Heart right ventricle (tissue), 16 donors: Measurements from ENCODE around the gene PCDHA3. TPM values are rescaled to one million over a fixed set of nuclear protein-coding genes. Genes with fewer than 3 reads are reported as not detected.
"Not testable (repeated sequence)": the region's sequence is repeated elsewhere in the genome, so short reads cannot be mapped to it uniquely, and the experiment has no call there.

Source experiments
- ATAC-seq, 8 donors: fragments of 200-7000 bp; cut with Tn5 transposase; one replicate each; pipeline ENCODE4 v1.9.1; 2020; ENCODE audit warnings: mild to moderate bottlenecking in 8 of 8, moderate library complexity in 8 of 8, moderate number of reproducible peaks in 1 of 8
- DNase-seq, 2 donors: peaks; one replicate each; pipeline ENCODE4 v3.0.0-alpha.2; 2020
- H3K27ac ChIP-seq, 10 donors: fragments of 200-600 bp; sonication (generic) in 2 of 10; one replicate each; pipeline versions ENCODE4 v1.5.0 to v1.8.0; 2020 to 2022; ENCODE audit warnings: mild to moderate bottlenecking in 3 of 10
- H3K27me3 ChIP-seq, 7 donors: fragments of 200-600 bp; one replicate each; pipeline ENCODE4 v1.8.0; 2021 to 2022; ENCODE audit warnings: mild to moderate bottlenecking in 2 of 7
- H3K36me3 ChIP-seq, 9 donors: fragments of 200-600 bp; sonication (generic) in 1 of 9; one replicate each; pipeline versions ENCODE4 v1.5.0 to v1.8.0; 2020 to 2022; ENCODE audit warnings: mild to moderate bottlenecking in 2 of 9
- H3K4me1 ChIP-seq, 9 donors: fragments of 200-600 bp; sonication (generic) in 1 of 9; one replicate each; pipeline versions ENCODE4 v1.5.0 to v1.8.0; 2020 to 2022; ENCODE audit warnings: mild to moderate bottlenecking in 4 of 9
- H3K4me3 ChIP-seq, 10 donors: fragments of 200-600 bp; sonication (generic) in 2 of 10; one replicate each; pipeline versions ENCODE4 v1.5.0 to v1.8.0; 2020 to 2022; ENCODE audit warnings: mild to moderate bottlenecking in 7 of 10, moderate library complexity in 2 of 10
- H3K9me3 ChIP-seq, 11 donors: fragments of 200-600 bp in 10 of 11; sonication (generic) in 2 of 11; one replicate each; pipeline versions ENCODE4 v1.5.0 to v1.8.0; 2013 to 2022; ENCODE audit warnings: mild to moderate bottlenecking in 2 of 11, control low read depth in 1 of 11, moderate library complexity in 1 of 11
- WGBS, 2 donors: extraction: QIAGEN DNeasy Blood & Tissue Kit; methylation state at CpG; one replicate each; pipeline ENCODE4 v1.1.7; 2013; ENCODE audit warnings: inconsistent platforms in 1 of 2; 5-methylcytosine and 5-hydroxymethylcytosine counted together
- intact Hi-C, 10 donors: fragments of 100-400 bp; cut with DNase I; formaldehyde crosslinking; loops; one replicate each; pipeline versions ENCODE4 v1.11.1 to v1.14.2; 2022
- polyA plus RNA-seq, 2 donors: library from polyadenylated mRNA; stranded (reverse); fragments of 200-250 nt; gene quantifications; one replicate each; pipeline ENCODE4 v1.2.3, GENCODE V29; 2013
- total RNA-seq, 10 donors: library from RNA; stranded (reverse); fragmentation: NEBNext Ultra II Directional in 3 of 10; extraction: Animal tissue kit (Norgen Biotek cat#: 25700) in 3 of 10; gene quantifications; one replicate each; pipeline versions ENCODE4 v1.2.1 to v1.2.4, GENCODE V29; 2021 to 2023
- TF ChIP-seq, protein P1 (sequence below), 9 donors: fragments of 200-600 bp; sonication (generic) in 2 of 9; IDR thresholded peaks; one replicate each; pipeline versions ENCODE4 v1.5.0 to v1.8.0; 2021 to 2022; ENCODE audit warnings: antibody characterized with exemption in 9 of 9, mild to moderate bottlenecking in 5 of 9, moderate library complexity in 1 of 9
- donor health status: Arrhythmogenic right ventricular cardiomyopathy.
- donor health status: ischemic (EF 13 %, LVEDD 7.1; RV severe dilation, severe dysfunction).
- donor health status: healthy with polysubstance abuse.
- donor health status: DM: no; HTN: yes; CAD: no.
- donor health status: DM: no; HTN: no; CAD: no.
- donor health status: ischemic (EF 25% LVEDD 6.9; RV normal size, moderate dysfunction).
- donor health status: ischemic (EF 25% LVEDD 5.7; RV mildly dilated, moderate dysfunction).
- donor health status: healthy.
- donor health status: DM: yes; HTN: yes; CAD: no.
- donor health status: Ischemic cardiomyopathy.
- donor health status: ischemic (EF 35%, LVEDD 5.7; RV mildly dilated, moderate dysfunction).
- donor health status: nonischemic (EF 11% LVEDD 7.7; RV severe dilation, severe dysfunction).
- donor health status: DM: yes; HTN: yes; CAD: no.
- donor health status: PGD.
- donor health status: ischemic (EF 29% LVEDD 5.4; RV normal size, mild dysfunction).
- donor health status: nonischemic (EF 23%, LVEDD 6.1; RV moderate dilation, normal function).

The PCDHA3 gene
- total and polyA plus RNA-seq, 12 donors, result 0.03 to 0.17 (median 0.10) TPM; not detected in 5

DNA sequence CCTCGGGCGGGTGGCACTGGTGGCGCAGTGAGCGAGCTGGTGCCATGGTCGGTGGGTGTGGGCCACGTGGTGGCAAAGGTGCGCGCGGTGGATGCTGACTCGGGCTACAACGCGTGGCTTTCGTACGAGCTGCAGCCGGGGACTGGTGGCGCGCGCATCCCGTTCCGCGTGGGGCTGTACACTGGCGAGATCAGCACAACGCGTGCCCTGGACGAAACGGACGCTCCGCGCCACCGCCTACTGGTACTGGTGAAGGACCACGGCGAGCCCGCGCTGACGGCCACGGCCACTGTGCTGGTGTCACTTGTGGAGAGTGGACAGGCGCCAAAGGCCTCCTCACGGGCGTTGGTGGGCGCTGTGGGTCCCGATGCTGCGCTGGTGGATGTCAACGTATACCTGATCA lies 8.0 kb downstream of the PCDHA3 start:
- DNase-seq, result no peak
- intact Hi-C loops, result no loop called here

GRCh38 chr5:140821375-140822280 lies 20.8 kb downstream of the PCDHA3 start, which contains the start of gene PCDHA5:
TSS of gene PCDHA5 (plus strand) at chr5:140821613.
- Histone ChIP-seq H3K4me3 (peak within 1 kb of the TSS in 1 of 10 donors; percentile 15), H3K4me1 (no peaks in the 10 kb centered on the region), H3K27ac (no peak within 1 kb of the TSS), H3K9me3 (peaks cover 0 to 61% (median 7%) of the 10 kb centered on the region in 11 donors), H3K36me3 (no peaks in the 10 kb centered on the region), H3K27me3 (peaks cover 0 to 73% (median 36%) of the 10 kb centered on the region in 7 donors)
- TF ChIP-seq, protein P1, sequence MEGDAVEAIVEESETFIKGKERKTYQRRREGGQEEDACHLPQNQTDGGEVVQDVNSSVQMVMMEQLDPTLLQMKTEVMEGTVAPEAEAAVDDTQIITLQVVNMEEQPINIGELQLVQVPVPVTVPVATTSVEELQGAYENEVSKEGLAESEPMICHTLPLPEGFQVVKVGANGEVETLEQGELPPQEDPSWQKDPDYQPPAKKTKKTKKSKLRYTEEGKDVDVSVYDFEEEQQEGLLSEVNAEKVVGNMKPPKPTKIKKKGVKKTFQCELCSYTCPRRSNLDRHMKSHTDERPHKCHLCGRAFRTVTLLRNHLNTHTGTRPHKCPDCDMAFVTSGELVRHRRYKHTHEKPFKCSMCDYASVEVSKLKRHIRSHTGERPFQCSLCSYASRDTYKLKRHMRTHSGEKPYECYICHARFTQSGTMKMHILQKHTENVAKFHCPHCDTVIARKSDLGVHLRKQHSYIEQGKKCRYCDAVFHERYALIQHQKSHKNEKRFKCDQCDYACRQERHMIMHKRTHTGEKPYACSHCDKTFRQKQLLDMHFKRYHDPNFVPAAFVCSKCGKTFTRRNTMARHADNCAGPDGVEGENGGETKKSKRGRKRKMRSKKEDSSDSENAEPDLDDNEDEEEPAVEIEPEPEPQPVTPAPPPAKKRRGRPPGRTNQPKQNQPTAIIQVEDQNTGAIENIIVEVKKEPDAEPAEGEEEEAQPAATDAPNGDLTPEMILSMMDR (IDR thresholded peaks at IDR 0.05), result peak in 6 of 9 donors; percentile 32 to 51 (median 38)
- DNase-seq, result no peak
- intact Hi-C loops, result no loop called here
- no peak for ATAC-seq
- WGBS, 2 donors, result 21 to 23% methylated on average over 39 of the region's 39 CpGs

More for the DNA sequence above, 8.0 kb downstream of the PCDHA3 start:
- Histone ChIP-seq H3K4me1 (no peaks in the 10 kb centered on the region), H3K4me3 (no peak overlapping the region), H3K27ac (no peak overlapping the region), H3K9me3 (peaks cover 0 to 77% (median 10%) of the 10 kb centered on the region in 11 donors), H3K36me3 (no peaks in the 10 kb centered on the region), H3K27me3 (peaks cover 0 to 42% (median 7%) of the 10 kb centered on the region in 7 donors)
- 56 to 62% methylated on average over 43 of the region's 43 CpGs for WGBS, 2 donors
- TF ChIP-seq, protein P1 (IDR thresholded peaks at IDR 0.05), result no peak
- peak in 1 of 8 donors; percentile 50 for ATAC-seq

- H3K4me3 ChIP-seq, result no peak overlapping the region
- ATAC-seq (no peak), DNase-seq (no peak)
- peaks cover 0 to 61% (median 7%) of the 10 kb centered on the region in 11 donors for H3K9me3 ChIP-seq
- H3K27me3 ChIP-seq, result peaks cover 0 to 79% (median 38%) of the 10 kb centered on the region in 7 donors
- no peak overlapping the region for H3K27ac ChIP-seq
- H3K36me3 ChIP-seq, result no peaks in the 10 kb centered on the region
- 22 to 30% methylated on average over 6 of the region's 6 CpGs for WGBS, 2 donors
- H3K4me1 ChIP-seq, result no peaks in the 10 kb centered on the region
- intact Hi-C loops, result no loop called here
- TF ChIP-seq, protein P1 (IDR thresholded peaks at IDR 0.05), result no peak
These were observed 21.4 kb downstream of the PCDHA3 start for GRCh38 chr5:140822281-140822629.

DNA sequence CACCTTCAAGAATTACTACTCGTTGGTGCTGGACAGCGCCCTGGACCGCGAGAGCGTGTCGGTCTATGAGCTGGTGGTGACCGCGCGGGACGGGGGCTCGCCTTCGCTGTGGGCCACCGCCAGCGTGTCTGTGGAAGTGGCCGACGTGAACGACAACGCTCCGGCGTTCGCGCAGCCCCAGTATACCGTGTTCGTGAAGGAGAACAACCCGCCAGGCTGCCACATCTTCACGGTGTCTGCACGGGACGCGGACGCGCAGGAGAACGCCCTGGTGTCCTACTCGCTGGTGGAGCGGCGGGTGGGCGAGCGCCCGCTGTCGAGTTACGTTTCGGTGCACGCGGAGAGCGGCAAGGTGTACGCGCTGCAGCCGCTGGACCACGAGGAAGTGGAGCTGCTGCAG lies 22.1 kb downstream of the PCDHA3 start:
- WGBS, 2 donors, result 41 to 48% methylated on average over 48 of the region's 48 CpGs
- not testable (repeated sequence) for ATAC-seq

More for the DNA sequence above, 22.1 kb downstream of the PCDHA3 start:
- DNase-seq, H3K27ac ChIP-seq, intact Hi-C loops, H3K4me3 ChIP-seq, H3K4me1 ChIP-seq, H3K36me3 ChIP-seq: not testable (repeated sequence)
- H3K27me3 ChIP-seq, result peaks cover 0 to 87% (median 44%) of the 10 kb centered on the region in 7 donors
- H3K9me3 ChIP-seq, result peaks cover 0 to 67% (median 6%) of the 10 kb centered on the region in 11 donors
